Testis (tissue), 2 donors: ENCODE data around the gene GID4.

Experiments
- POLR2A ChIP-seq: fragments of 450-650 bp; IDR thresholded peaks from one replicate; pipeline ENCODE4 v1.6.1; 2017; ENCODE audit warnings: antibody characterized with exemption, mild to moderate bottlenecking, moderate library complexity
- TF ChIP-seq, protein P1 (sequence below), 3 experiments: fragments of 450-650 bp in 2 of 3; fragments of 200-600 bp in 1 of 3; sonication (generic) in 1 of 3; IDR thresholded peaks; one replicate each; pipeline ENCODE4 v1.5.1; 2016 to 2019; ENCODE audit warnings: antibody characterized with exemption in 3 of 3, mild to moderate bottlenecking in 2 of 3, moderate library complexity in 1 of 3

GRCh38 chr17:18107971-18108370 is 68.8 kb downstream of the GID4 start:
- TF ChIP-seq, protein P1, sequence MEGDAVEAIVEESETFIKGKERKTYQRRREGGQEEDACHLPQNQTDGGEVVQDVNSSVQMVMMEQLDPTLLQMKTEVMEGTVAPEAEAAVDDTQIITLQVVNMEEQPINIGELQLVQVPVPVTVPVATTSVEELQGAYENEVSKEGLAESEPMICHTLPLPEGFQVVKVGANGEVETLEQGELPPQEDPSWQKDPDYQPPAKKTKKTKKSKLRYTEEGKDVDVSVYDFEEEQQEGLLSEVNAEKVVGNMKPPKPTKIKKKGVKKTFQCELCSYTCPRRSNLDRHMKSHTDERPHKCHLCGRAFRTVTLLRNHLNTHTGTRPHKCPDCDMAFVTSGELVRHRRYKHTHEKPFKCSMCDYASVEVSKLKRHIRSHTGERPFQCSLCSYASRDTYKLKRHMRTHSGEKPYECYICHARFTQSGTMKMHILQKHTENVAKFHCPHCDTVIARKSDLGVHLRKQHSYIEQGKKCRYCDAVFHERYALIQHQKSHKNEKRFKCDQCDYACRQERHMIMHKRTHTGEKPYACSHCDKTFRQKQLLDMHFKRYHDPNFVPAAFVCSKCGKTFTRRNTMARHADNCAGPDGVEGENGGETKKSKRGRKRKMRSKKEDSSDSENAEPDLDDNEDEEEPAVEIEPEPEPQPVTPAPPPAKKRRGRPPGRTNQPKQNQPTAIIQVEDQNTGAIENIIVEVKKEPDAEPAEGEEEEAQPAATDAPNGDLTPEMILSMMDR (IDR thresholded peaks at IDR 0.05) = no peak
- no peak for TF ChIP-seq POLR2A
